Measurements from ENCODE around the gene EPHA10.

- TF ChIP-seq, protein P1, sequence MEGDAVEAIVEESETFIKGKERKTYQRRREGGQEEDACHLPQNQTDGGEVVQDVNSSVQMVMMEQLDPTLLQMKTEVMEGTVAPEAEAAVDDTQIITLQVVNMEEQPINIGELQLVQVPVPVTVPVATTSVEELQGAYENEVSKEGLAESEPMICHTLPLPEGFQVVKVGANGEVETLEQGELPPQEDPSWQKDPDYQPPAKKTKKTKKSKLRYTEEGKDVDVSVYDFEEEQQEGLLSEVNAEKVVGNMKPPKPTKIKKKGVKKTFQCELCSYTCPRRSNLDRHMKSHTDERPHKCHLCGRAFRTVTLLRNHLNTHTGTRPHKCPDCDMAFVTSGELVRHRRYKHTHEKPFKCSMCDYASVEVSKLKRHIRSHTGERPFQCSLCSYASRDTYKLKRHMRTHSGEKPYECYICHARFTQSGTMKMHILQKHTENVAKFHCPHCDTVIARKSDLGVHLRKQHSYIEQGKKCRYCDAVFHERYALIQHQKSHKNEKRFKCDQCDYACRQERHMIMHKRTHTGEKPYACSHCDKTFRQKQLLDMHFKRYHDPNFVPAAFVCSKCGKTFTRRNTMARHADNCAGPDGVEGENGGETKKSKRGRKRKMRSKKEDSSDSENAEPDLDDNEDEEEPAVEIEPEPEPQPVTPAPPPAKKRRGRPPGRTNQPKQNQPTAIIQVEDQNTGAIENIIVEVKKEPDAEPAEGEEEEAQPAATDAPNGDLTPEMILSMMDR (IDR thresholded peaks at IDR 0.05) = no peak
- TF ChIP-seq POLR2A (IDR thresholded peaks at IDR 0.05) = no peak
Measured at GRCh38 chr1:37716321-37716720, 48.6 kb downstream of the EPHA10 start.

All from esophagus squamous epithelium (tissue), 4 donors.